Neural progenitor cell (in vitro differentiated cells): Measurements from ENCODE around the gene IL31RA. TPM values are rescaled to one million over a fixed set of nuclear protein-coding genes. Genes with fewer than 3 reads are reported as not detected.

Experiments
- DNase-seq: peaks from one replicate; pipeline ENCODE4 v3.0.0-alpha.2; 2016; ENCODE audit warnings: low spot score
- H2AFZ ChIP-seq: fragments of 200-600 bp; sonication (generic); replicated peaks from 2 replicates; pipeline ENCODE4 v1.6.1; 2016; ENCODE audit warnings: antibody characterized with exemption
- H3F3A ChIP-seq: fragments of 200-600 bp; sonication (generic); 2 replicates; pipeline ENCODE4 v1.6.1; 2016; ENCODE audit warnings: antibody characterized with exemption, low read depth
- H3K27ac ChIP-seq: fragments of 200-600 bp; sonication (generic); 2 replicates; pipeline ENCODE4 v1.5.1; 2016; ENCODE audit warnings: mild to moderate bottlenecking
- H3K27me3 ChIP-seq: fragments of 200-600 bp; sonication (generic); 2 replicates; pipeline ENCODE4 v1.6.1; 2016; ENCODE audit warnings: mild to moderate bottlenecking, moderate library complexity
- H3K36me3 ChIP-seq: fragments of 200-600 bp; sonication (generic); 2 replicates; pipeline ENCODE4 v1.5.1; 2016
- H3K4me1 ChIP-seq: fragments of 200-600 bp; sonication (generic); 2 replicates; pipeline ENCODE4 v1.6.1; 2016; ENCODE audit warnings: mixed run types
- H3K4me2 ChIP-seq: fragments of 200-600 bp; sonication (generic); 2 replicates; pipeline ENCODE4 v1.6.1; 2016
- H3K4me3 ChIP-seq: fragments of 200-600 bp; sonication (generic); 2 replicates; pipeline ENCODE4 v1.5.1; 2016
- H3K79me2 ChIP-seq: fragments of 200-600 bp; sonication (generic); 2 replicates; pipeline ENCODE4 v1.6.1; 2016; ENCODE audit warnings: low read depth
- H3K9ac ChIP-seq: fragments of 200-600 bp; sonication (generic); 2 replicates; pipeline ENCODE4 v1.6.1; 2016
- H3K9me3 ChIP-seq: fragments of 200-600 bp; sonication (generic); 2 replicates; pipeline ENCODE4 v1.5.1; 2016; ENCODE audit warnings: low read depth
- H4K20me1 ChIP-seq: fragments of 200-600 bp; sonication (generic); 2 replicates; pipeline ENCODE4 v1.6.1; 2016; ENCODE audit warnings: low read depth
- H3K27ac Mint-ChIP-seq: 3 replicates; pipeline ENCODE4 v1.8.0; 2021; ENCODE audit warnings: mixed read lengths
- H3K27me3 Mint-ChIP-seq: 2 replicates; pipeline ENCODE4 v1.8.0; 2022; ENCODE audit warnings: low read depth, mild to moderate bottlenecking, inconsistent platforms, moderate library complexity, mixed read lengths; ENCODE audit not compliant: insufficient read depth
- H3K36me3 Mint-ChIP-seq: 3 replicates; pipeline ENCODE4 v1.8.0; 2021; ENCODE audit warnings: mixed read lengths
- H3K4me1 Mint-ChIP-seq: 3 replicates; pipeline ENCODE4 v1.8.0; 2021; ENCODE audit warnings: mixed read lengths
- H3K4me3 Mint-ChIP-seq: 3 replicates; pipeline ENCODE4 v1.8.0; 2021; ENCODE audit warnings: mild to moderate bottlenecking, moderate library complexity, mixed read lengths
- H3K9me3 Mint-ChIP-seq: 3 replicates; pipeline ENCODE4 v1.8.0; 2020; ENCODE audit warnings: mixed read lengths
- EZH2 ChIP-seq: fragments of 200-600 bp; sonication (generic); IDR thresholded peaks from 2 replicates; pipeline ENCODE4 v1.6.1; 2017; ENCODE audit warnings: antibody characterized with exemption, mild to moderate bottlenecking, moderate library complexity
- EZH2phosphoT487 ChIP-seq: fragments of 200-600 bp; sonication (generic); IDR thresholded peaks from 2 replicates; pipeline ENCODE4 v1.6.1; 2017; ENCODE audit warnings: antibody characterized with exemption
- total RNA-seq: library from RNA; depleted of rRNA; stranded (reverse); fragments of >200 nt; gene quantifications from 2 replicates; pipeline ENCODE4 v1.2.3, GENCODE V29; 2015; ENCODE audit warnings: low replicate concordance
- TF ChIP-seq, protein P1 (sequence below): fragments of 200-600 bp; sonication (generic); IDR thresholded peaks from 2 replicates; pipeline ENCODE4 v1.5.1; 2017; ENCODE audit warnings: antibody characterized with exemption, mild to moderate bottlenecking

IL31RA gene
- total RNA-seq, 1 donor from 2014 or later = not detected

DNA sequence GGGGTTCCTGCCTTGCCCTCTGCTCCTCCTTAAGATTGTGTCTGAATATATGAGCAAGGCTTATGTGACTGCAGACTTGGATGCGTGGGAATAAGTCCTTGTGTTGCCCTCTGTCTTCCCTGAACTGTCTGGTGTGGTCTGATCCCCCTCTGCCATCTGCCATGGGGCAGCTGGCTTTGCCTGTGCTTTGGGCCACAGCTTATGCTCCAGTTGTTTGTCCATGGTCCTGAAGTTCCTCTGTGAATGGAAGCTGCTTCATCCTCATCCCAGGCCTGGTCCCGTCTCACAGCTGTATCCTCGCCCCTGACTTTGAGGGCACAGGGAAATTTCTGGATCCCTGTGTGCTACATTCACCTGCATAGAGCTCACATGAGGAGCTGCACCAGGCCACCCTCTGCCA lies 14.7 kb downstream of the IL31RA start:
- H2AFZ ChIP-seq = no peak overlapping the region
- Mint-ChIP-seq H3K4me3 (no peak overlapping the region), H3K36me3 (no peaks in the 10 kb centered on the region), H3K4me1 (no peaks in the 10 kb centered on the region), H3K27ac (no peak overlapping the region), H3K27me3 (no peaks in the 10 kb centered on the region), H3K9me3 (no peaks in the 10 kb centered on the region)
- no peak overlapping the region for H3K9ac ChIP-seq
- no peak overlapping the region for H3K4me2 ChIP-seq
- no peaks in the 10 kb centered on the region for H3K79me2 ChIP-seq
- H3K27me3 ChIP-seq = no peaks in the 10 kb centered on the region
- no peaks in the 10 kb centered on the region for H3F3A ChIP-seq
- H3K36me3 ChIP-seq = no peaks in the 10 kb centered on the region
- peak; percentile 10 for DNase-seq
- no peaks in the 10 kb centered on the region for H3K9me3 ChIP-seq
- no peak overlapping the region for H3K4me3 ChIP-seq
- no peaks in the 10 kb centered on the region for H3K4me1 ChIP-seq
- TF ChIP-seq EZH2phosphoT487 = no peak
- no peak for TF ChIP-seq EZH2
- TF ChIP-seq, protein P1, sequence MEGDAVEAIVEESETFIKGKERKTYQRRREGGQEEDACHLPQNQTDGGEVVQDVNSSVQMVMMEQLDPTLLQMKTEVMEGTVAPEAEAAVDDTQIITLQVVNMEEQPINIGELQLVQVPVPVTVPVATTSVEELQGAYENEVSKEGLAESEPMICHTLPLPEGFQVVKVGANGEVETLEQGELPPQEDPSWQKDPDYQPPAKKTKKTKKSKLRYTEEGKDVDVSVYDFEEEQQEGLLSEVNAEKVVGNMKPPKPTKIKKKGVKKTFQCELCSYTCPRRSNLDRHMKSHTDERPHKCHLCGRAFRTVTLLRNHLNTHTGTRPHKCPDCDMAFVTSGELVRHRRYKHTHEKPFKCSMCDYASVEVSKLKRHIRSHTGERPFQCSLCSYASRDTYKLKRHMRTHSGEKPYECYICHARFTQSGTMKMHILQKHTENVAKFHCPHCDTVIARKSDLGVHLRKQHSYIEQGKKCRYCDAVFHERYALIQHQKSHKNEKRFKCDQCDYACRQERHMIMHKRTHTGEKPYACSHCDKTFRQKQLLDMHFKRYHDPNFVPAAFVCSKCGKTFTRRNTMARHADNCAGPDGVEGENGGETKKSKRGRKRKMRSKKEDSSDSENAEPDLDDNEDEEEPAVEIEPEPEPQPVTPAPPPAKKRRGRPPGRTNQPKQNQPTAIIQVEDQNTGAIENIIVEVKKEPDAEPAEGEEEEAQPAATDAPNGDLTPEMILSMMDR = no peak
- no peak overlapping the region for H3K27ac ChIP-seq
- H4K20me1 ChIP-seq = no peaks in the 10 kb centered on the region

GRCh38 chr5:55866485-55866884 lies 15.3 kb downstream of the IL31RA start:
- Mint-ChIP-seq H3K4me3 (no peak overlapping the region), H3K4me1 (no peaks in the 10 kb centered on the region)

GRCh38 chr5:55866934-55867333 lies 15.8 kb downstream of the IL31RA start:
- Mint-ChIP-seq H3K27me3 (no peaks in the 10 kb centered on the region), H3K9me3 (no peaks in the 10 kb centered on the region), H3K36me3 (no peaks in the 10 kb centered on the region), H3K27ac (no peak overlapping the region), H3K4me1 (no peaks in the 10 kb centered on the region), H3K4me3 (no peak overlapping the region)
- H3K79me2 ChIP-seq = no peaks in the 10 kb centered on the region
- no peak overlapping the region for H3K4me3 ChIP-seq
- no peak overlapping the region for H3K9ac ChIP-seq
- H3F3A ChIP-seq = no peaks in the 10 kb centered on the region
- no peak overlapping the region for H3K4me2 ChIP-seq
- no peaks in the 10 kb centered on the region for H3K4me1 ChIP-seq
- no peaks in the 10 kb centered on the region for H3K36me3 ChIP-seq
- TF ChIP-seq EZH2 (no peak), EZH2phosphoT487 (no peak)
- TF ChIP-seq, protein P1 = no peak
- no peak overlapping the region for H3K27ac ChIP-seq
- H3K27me3 ChIP-seq = no peaks in the 10 kb centered on the region
- no peaks in the 10 kb centered on the region for H4K20me1 ChIP-seq
- H3K9me3 ChIP-seq = no peaks in the 10 kb centered on the region
- DNase-seq = no peak
- H2AFZ ChIP-seq = no peak overlapping the region

More at GRCh38 chr5:55866485-55866884, 15.3 kb downstream of the IL31RA start:
- no peaks in the 10 kb centered on the region for H4K20me1 ChIP-seq
- no peaks in the 10 kb centered on the region for H3K36me3 Mint-ChIP-seq
- TF ChIP-seq EZH2 (no peak), EZH2phosphoT487 (no peak)
- TF ChIP-seq, protein P1 = no peak
- no peaks in the 10 kb centered on the region for H3K9me3 Mint-ChIP-seq
- no peak overlapping the region for H3K9ac ChIP-seq
- H3K4me3 ChIP-seq = no peak overlapping the region
- no peak overlapping the region for H3K27ac ChIP-seq
- no peaks in the 10 kb centered on the region for H3K27me3 Mint-ChIP-seq
- no peaks in the 10 kb centered on the region for H3K36me3 ChIP-seq
- no peak for DNase-seq
- no peaks in the 10 kb centered on the region for H3K79me2 ChIP-seq
- H3K9me3 ChIP-seq = no peaks in the 10 kb centered on the region
- H3K27ac Mint-ChIP-seq = no peak overlapping the region
- H3F3A ChIP-seq = no peaks in the 10 kb centered on the region
- H3K27me3 ChIP-seq = no peaks in the 10 kb centered on the region
- H3K4me2 ChIP-seq = no peak overlapping the region
- no peaks in the 10 kb centered on the region for H3K4me1 ChIP-seq
- H2AFZ ChIP-seq = no peak overlapping the region
